ENCODE measurements around the gene SRSF4. TPM values are rescaled to one million over a fixed set of nuclear protein-coding genes. Genes with fewer than 3 reads are reported as not detected.

The SRSF4 gene
- polyA plus RNA-seq, 1 of the 3 experiments (the other 2 are of a cell fraction) = 62.6 TPM

DNA sequence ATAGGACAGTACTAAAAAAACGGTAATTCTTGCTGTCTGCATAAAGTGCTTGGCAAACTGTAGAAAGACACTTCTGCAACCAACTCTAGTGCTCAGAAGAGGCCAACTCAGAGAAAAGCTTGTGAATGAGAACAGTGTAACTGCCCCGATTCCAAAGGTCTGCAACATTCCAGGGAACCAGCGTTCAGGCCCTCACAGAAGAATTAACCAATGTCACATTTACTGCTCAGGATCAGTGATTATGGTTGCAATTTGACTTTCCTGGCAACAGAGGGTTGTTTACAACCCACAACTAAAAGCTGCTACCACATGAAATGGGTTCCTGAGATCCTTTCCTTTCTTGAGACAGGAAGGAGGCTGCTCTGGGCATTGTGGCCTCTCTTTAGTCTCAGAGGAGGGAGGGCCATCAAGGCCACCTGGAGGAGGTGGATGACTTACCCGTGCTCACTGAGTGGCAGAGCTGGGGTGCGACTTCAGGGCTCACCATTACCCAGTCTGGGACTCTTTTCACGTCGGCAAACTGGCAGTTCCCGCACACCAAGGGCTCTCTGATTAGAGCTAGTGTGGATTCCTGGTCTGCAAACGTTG lies 15.3 kb downstream of the SRSF4 start:
- CTCF ChIA-PET = interaction anchor here (0.7 to 1.5 kb wide), 6 partner anchors 12 to 45 kb away, joined by 3 to 5 read pairs (median 4); partner anchors contain the start of gene SRSF4
- H3K27ac ChIP-seq (ENCODE audit: low read depth in 2 of 2, low read length in 1 of 2) = no peak overlapping the region; a peak in 1 of 4 replicates

DNA sequence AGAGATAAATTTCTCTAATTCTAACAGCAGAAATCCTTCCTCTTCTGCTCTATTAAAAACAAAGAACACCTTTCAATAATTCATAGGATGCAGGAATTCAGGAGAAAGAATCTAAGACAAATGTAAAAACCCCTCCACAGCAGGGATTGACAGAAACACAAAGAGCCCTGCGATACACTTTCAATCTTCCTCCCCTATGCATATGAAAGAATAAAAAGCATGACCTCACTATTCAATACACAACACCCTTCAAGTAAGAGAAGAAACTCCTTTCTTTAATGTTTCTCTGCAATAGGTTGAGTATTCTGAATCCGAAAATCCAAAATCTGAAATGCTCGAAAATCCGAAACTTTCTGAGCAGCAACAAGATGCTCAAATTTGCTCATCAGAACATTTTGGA lies 17.1 kb downstream of the SRSF4 start:
- DNase-seq = no peak
- ChIA-PET CTCF (no interaction called here), POLR2A (no interaction called here)
- 97% methylated on average over 4 of the region's 4 CpGs for WGBS (ENCODE audit: low lambda C conversion rate)
- no peaks in the 10 kb centered on the region for H3K27me3 ChIP-seq (ENCODE audit: insufficient read depth)
- H3K9ac ChIP-seq = no peak overlapping the region
- H3K9me2 ChIP-seq = no peaks in the 10 kb centered on the region
- H3K4me3 ChIP-seq (ENCODE audit: low read depth in 2 of 2, low read length in 1 of 2) = no peak overlapping the region
- peaks cover 88% of the 10 kb centered on the region for H4K20me1 ChIP-seq (ENCODE audit: insufficient read depth)
- H2AFZ ChIP-seq (ENCODE audit: low read depth) = no peak overlapping the region
- H3K79me2 ChIP-seq (ENCODE audit: insufficient read depth) = peaks cover 98% of the 10 kb centered on the region
- H3K36me3 ChIP-seq (replicated peaks in 1 of 2; ENCODE audit: control insufficient read depth in 1 of 2, insufficient read depth in 2 of 2, low read length in 1 of 2) = peaks cover 66 to 73% of the 10 kb centered on the region in 2 experiments
- H3F3A ChIP-seq (replicated peaks; ENCODE audit: insufficient read depth) = peaks cover 8% of the 10 kb centered on the region
- H3K4me1 ChIP-seq (ENCODE audit: control insufficient read depth in 1 of 2, insufficient read depth in 2 of 2, low read depth in 1 of 2, low read length in 1 of 2) = peaks cover 5 to 9% of the 10 kb centered on the region in 2 experiments; a peak in 2 of 4 replicates
- H3K9me3 ChIP-seq = no peaks in the 10 kb centered on the region
- TF ChIP-seq YY1 (IDR thresholded peaks at IDR 0.05; ENCODE audit: low read depth) = no peak
- H3K27ac ChIP-seq (ENCODE audit: low read depth in 2 of 2, low read length in 1 of 2) = no peak overlapping the region
- H3K4me2 ChIP-seq = no peak overlapping the region

More for the DNA sequence above, 15.3 kb downstream of the SRSF4 start:
- H3K9ac ChIP-seq = no peak overlapping the region
- 96% methylated on average over 4 of the region's 9 CpGs for WGBS (ENCODE audit: low lambda C conversion rate)
- H4K20me1 ChIP-seq (ENCODE audit: insufficient read depth) = peaks cover 97% of the 10 kb centered on the region
- no peaks in the 10 kb centered on the region for H3K9me2 ChIP-seq
- H3K9me3 ChIP-seq = no peaks in the 10 kb centered on the region
- H2AFZ ChIP-seq (ENCODE audit: low read depth) = no peak overlapping the region
- H3K4me1 ChIP-seq (ENCODE audit: control insufficient read depth in 1 of 2, insufficient read depth in 2 of 2, low read depth in 1 of 2, low read length in 1 of 2) = peaks cover 8 to 17% of the 10 kb centered on the region in 2 experiments; a peak in 3 of 4 replicates
- no peak for TF ChIP-seq GABPA (IDR thresholded peaks at IDR 0.05; ENCODE audit: low read depth)
- no peak for TF ChIP-seq RCOR1 (IDR thresholded peaks at IDR 0.05; ENCODE audit: low read length)
- no peak for TF ChIP-seq MXI1 (IDR thresholded peaks at IDR 0.05; ENCODE audit: low read depth, low read length)
- no peak for TF ChIP-seq MEF2A (IDR thresholded peaks at IDR 0.05; ENCODE audit: borderline replicate concordance, low read depth)
- TF ChIP-seq, protein P1, sequence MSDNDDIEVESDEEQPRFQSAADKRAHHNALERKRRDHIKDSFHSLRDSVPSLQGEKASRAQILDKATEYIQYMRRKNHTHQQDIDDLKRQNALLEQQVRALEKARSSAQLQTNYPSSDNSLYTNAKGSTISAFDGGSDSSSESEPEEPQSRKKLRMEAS (IDR thresholded peaks at IDR 0.05; ENCODE audit: low read depth) = no peak
- TF ChIP-seq TAF1 (IDR thresholded peaks at IDR 0.05; ENCODE audit: borderline replicate concordance, low read depth, low read length) = no peak
- no peak for TF ChIP-seq FOXJ3 (CRISPR knock-in tag; IDR thresholded peaks at IDR 0.05)
- TF ChIP-seq NRF1 (IDR thresholded peaks at IDR 0.05; ENCODE audit: low read depth, low read length) = no peak
- peaks cover 61 to 64% of the 10 kb centered on the region in 2 experiments for H3K36me3 ChIP-seq (replicated peaks in 1 of 2; ENCODE audit: control insufficient read depth in 1 of 2, insufficient read depth in 2 of 2, low read length in 1 of 2)
- no peaks in the 10 kb centered on the region for H3K27me3 ChIP-seq (ENCODE audit: insufficient read depth)
- POLR2A ChIA-PET = interaction anchor here (1.0 to 2.7 kb wide), 2 partner anchors 15 to 127 kb away, joined by 3 to 14 read pairs; partner anchors contain the start of gene SRSF4
- no peak overlapping the region for H3K4me2 ChIP-seq
- H3K79me2 ChIP-seq (ENCODE audit: insufficient read depth) = peaks cover 100% of the 10 kb centered on the region
- H3F3A ChIP-seq (replicated peaks; ENCODE audit: insufficient read depth) = peaks cover 8% of the 10 kb centered on the region
- no peak overlapping the region for H3K4me3 ChIP-seq (ENCODE audit: low read depth in 2 of 2, low read length in 1 of 2)
- DNase-seq = no peak

DNA sequence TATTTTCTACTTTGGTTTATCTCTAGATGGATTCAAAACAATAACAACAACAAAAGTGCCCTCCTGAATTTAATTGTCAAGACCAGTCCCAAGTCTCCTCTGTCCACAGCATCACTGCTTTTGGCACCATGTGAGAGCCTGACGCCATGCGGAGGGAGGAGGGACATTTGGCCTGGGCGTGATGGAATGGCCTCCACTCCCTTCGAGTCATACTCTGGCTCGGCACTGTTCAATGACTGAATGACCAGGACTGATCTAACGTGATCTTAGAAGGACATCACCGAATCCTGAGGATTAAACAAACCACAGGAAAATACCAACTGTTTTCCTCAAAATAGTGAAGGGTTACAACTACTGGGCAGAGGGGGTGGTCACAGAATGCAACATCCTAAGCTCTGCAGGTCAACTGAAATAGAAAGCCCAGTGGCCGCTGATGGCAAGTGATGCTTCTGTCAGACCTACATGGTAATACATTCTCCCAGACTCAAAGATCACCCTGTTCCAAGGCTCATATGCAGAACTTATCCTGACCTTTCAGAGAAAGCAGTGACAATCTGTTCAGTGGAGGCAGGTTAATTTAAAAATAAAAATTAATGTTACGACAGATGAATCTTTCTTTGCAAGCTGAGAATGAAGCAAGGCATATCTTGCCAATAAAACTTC lies 19.1 kb downstream of the SRSF4 start:
- WGBS (ENCODE audit: low lambda C conversion rate) = 89% methylated on average over 9 of the region's 9 CpGs
- peaks cover 69 to 74% of the 10 kb centered on the region in 2 experiments for H3K36me3 ChIP-seq (replicated peaks in 1 of 2; ENCODE audit: control insufficient read depth in 1 of 2, insufficient read depth in 2 of 2, low read length in 1 of 2)
- no peak overlapping the region for H2AFZ ChIP-seq (ENCODE audit: low read depth)
- CTCF ChIA-PET = interaction anchor here (1.7 kb wide), 1 partner anchor 286 kb away, joined by 3 read pairs; no protein-coding TSS in a partner anchor
- H3K4me1 ChIP-seq (ENCODE audit: control insufficient read depth in 1 of 2, insufficient read depth in 2 of 2, low read depth in 1 of 2, low read length in 1 of 2) = peaks cover 5 to 9% of the 10 kb centered on the region in 2 experiments; a peak in 2 of 4 replicates
- peaks cover 69% of the 10 kb centered on the region for H4K20me1 ChIP-seq (ENCODE audit: insufficient read depth)
- no peak overlapping the region for H3K27ac ChIP-seq (ENCODE audit: low read depth in 2 of 2, low read length in 1 of 2)
- peaks cover 8% of the 10 kb centered on the region for H3F3A ChIP-seq (replicated peaks; ENCODE audit: insufficient read depth)
- H3K9ac ChIP-seq = no peak overlapping the region
- H3K9me3 ChIP-seq = no peaks in the 10 kb centered on the region
- H3K27me3 ChIP-seq (ENCODE audit: insufficient read depth) = no peaks in the 10 kb centered on the region
- H3K79me2 ChIP-seq (ENCODE audit: insufficient read depth) = peaks cover 98% of the 10 kb centered on the region
- H3K4me3 ChIP-seq (ENCODE audit: low read depth in 2 of 2, low read length in 1 of 2) = no peak overlapping the region
- TF ChIP-seq YY1 (IDR thresholded peaks at IDR 0.05; ENCODE audit: low read depth) = no peak
- no peak for TF ChIP-seq JUND (IDR thresholded peaks at IDR 0.05)
- TF ChIP-seq TCF12 (IDR thresholded peaks at IDR 0.05) = no peak
- no peak for TF ChIP-seq MXI1 (IDR thresholded peaks at IDR 0.05; ENCODE audit: low read depth, low read length)
- TF ChIP-seq, protein P1 (IDR thresholded peaks at IDR 0.05; ENCODE audit: low read depth) = no peak
- TF ChIP-seq, protein P2, sequence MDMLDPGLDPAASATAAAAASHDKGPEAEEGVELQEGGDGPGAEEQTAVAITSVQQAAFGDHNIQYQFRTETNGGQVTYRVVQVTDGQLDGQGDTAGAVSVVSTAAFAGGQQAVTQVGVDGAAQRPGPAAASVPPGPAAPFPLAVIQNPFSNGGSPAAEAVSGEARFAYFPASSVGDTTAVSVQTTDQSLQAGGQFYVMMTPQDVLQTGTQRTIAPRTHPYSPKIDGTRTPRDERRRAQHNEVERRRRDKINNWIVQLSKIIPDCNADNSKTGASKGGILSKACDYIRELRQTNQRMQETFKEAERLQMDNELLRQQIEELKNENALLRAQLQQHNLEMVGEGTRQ (IDR thresholded peaks at IDR 0.05; ENCODE audit: borderline replicate concordance, low read depth, low read length) = no peak
- TF ChIP-seq SIN3A (IDR thresholded peaks at IDR 0.05; ENCODE audit: borderline replicate concordance, low read depth, low read length) = no peak
- TF ChIP-seq, protein P3, sequence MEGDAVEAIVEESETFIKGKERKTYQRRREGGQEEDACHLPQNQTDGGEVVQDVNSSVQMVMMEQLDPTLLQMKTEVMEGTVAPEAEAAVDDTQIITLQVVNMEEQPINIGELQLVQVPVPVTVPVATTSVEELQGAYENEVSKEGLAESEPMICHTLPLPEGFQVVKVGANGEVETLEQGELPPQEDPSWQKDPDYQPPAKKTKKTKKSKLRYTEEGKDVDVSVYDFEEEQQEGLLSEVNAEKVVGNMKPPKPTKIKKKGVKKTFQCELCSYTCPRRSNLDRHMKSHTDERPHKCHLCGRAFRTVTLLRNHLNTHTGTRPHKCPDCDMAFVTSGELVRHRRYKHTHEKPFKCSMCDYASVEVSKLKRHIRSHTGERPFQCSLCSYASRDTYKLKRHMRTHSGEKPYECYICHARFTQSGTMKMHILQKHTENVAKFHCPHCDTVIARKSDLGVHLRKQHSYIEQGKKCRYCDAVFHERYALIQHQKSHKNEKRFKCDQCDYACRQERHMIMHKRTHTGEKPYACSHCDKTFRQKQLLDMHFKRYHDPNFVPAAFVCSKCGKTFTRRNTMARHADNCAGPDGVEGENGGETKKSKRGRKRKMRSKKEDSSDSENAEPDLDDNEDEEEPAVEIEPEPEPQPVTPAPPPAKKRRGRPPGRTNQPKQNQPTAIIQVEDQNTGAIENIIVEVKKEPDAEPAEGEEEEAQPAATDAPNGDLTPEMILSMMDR (IDR thresholded peaks at IDR 0.05) = no peak
- TF ChIP-seq ELF1 (IDR thresholded peaks at IDR 0.05) = no peak
- TF ChIP-seq GABPA (IDR thresholded peaks at IDR 0.05; ENCODE audit: low read depth) = no peak
- no peak overlapping the region for H3K4me2 ChIP-seq
- POLR2A ChIA-PET = no interaction called here
- H3K9me2 ChIP-seq = no peaks in the 10 kb centered on the region
- no peak for DNase-seq

Data from SK-N-SH (cell line).